GM20000 (cell line): ENCODE results near the gene MMRN2.
"Not testable (repeated sequence)": the region's sequence is repeated elsewhere in the genome, so short reads cannot be mapped to it uniquely, and the experiment has no call there.

Experiments used
- DNase-seq: peaks from one replicate; pipeline ENCODE4 v3.0.0; 2012; ENCODE audit warnings: low spot score
- TF ChIP-seq, protein P1 (sequence below): IDR thresholded peaks from 2 replicates; pipeline ENCODE4 v1.5.1; 2012; ENCODE audit warnings: mild to moderate bottlenecking, control low read depth; ENCODE audit errors: extremely low read depth, missing control alignments

The MMRN2 gene

DNA sequence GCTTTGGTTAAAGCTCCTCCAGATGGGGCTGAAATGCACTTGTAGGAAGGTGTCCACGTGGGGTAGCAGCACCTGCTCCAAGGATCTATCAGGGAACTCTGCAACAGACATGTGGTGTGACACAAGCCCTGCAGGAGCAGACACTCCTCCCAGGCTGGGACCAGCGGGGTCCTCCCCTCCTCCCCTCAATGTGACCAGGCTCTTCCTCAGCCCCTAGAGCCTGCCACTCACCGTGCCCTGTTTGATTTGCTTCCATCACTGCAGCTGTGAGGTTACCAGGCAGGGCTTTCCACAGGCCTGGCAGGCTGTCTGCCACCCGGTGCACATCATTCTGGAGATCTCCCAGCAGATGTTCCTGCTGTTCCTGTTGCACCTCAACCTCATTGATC lies 13.4 kb downstream of the MMRN2 start:
- TF ChIP-seq, protein P1, sequence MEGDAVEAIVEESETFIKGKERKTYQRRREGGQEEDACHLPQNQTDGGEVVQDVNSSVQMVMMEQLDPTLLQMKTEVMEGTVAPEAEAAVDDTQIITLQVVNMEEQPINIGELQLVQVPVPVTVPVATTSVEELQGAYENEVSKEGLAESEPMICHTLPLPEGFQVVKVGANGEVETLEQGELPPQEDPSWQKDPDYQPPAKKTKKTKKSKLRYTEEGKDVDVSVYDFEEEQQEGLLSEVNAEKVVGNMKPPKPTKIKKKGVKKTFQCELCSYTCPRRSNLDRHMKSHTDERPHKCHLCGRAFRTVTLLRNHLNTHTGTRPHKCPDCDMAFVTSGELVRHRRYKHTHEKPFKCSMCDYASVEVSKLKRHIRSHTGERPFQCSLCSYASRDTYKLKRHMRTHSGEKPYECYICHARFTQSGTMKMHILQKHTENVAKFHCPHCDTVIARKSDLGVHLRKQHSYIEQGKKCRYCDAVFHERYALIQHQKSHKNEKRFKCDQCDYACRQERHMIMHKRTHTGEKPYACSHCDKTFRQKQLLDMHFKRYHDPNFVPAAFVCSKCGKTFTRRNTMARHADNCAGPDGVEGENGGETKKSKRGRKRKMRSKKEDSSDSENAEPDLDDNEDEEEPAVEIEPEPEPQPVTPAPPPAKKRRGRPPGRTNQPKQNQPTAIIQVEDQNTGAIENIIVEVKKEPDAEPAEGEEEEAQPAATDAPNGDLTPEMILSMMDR, result no peak
- DNase-seq, result no peak

- TF ChIP-seq, protein P1, result no peak
- no peak for DNase-seq
Measured at GRCh38 chr10:86943316-86944030, 13.9 kb downstream of the MMRN2 start.

DNA sequence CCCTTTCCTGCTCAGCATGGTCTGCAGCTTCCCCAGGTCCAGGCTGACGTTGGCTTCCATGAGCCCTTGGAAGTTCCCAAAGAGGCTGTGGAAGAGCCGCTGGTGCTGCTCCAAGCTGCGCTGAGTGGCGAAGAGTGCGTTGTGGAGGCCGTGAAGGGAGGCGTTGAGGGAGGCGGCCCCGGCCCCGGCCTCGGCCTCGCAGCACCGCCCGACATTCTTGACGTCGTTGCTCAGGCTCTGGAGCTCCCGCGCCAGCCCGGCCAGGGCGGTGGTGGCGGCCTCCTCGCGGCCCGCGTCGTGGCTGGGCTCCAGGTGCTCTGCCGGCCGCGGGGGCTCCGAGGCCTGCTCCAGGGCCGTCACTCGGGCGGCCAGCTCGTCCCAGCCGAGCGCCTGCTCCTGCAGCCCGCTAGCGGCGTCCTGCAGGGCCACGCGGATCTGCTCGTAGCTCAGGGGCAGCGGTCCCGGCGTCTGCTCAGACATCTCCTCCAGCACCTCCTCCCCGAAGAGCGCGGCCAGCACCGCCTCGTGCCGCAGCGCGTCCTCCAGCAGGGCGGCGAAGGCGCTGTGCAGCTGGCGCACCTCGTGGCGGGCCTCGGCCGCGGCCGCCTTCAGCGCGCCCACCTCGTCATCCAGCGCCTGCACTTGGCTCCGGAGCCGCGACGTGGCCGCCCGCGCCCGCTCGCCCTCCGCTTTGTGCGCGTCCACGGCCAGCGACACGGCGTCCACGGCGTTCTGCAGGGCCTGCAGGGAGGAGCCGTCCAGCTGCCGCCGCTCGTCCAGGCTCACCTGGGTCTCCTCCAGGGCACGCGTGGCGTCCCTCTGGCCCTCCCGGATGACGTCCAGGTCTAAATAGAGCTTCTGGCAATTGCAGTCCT lies 14.7 kb downstream of the MMRN2 start:
- no peak for DNase-seq
- TF ChIP-seq, protein P1, result no peak

DNA sequence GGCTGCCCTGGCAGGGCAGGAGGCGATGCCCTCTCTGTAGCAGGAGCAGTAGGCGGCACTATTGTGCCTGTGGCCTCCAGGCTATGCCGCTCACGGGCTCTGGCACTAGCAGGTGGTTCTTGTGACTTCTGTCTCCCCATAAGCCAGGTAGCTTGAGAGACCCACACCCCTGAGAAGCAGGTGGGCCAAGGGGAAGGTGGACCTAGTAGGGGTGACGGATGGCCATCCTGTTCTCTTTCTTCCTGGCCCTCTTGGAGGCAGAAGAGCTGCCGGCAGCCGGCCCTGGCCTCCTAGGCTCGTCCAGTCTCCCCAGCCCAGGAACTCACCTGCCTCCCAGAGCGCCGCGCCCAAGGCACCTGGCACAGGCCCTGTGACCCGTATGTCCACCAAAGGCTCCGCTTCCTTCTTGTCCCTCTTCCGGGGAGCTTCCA lies 15.4 kb downstream of the MMRN2 start:
- DNase-seq, result no peak
- TF ChIP-seq, protein P1, result no peak

DNA sequence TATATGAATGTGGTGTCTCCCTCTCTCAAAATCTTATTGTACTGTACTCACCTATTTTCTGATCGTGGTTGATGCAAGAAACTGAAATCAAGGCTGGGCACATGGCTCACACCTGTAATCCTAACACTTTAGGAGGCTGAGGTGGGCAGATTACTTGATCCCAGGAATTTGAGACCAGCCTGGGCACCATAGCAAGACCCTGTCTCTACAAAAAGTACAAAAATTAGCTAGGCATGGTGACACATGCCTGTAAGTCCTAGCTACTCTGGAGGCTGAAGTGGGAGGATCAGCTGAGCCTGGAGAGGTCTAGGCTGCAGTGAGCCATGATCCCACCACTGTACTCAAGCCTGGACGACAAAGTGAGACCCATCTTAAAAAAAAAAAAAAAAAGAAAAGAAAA lies 16.0 kb downstream of the MMRN2 start:
- TF ChIP-seq, protein P1, result no peak
- DNase-seq, result no peak

- DNase-seq, result no peak
- TF ChIP-seq, protein P1, result no peak
Measured at GRCh38 chr10:86940677-86941076, 16.7 kb downstream of the MMRN2 start.

DNA sequence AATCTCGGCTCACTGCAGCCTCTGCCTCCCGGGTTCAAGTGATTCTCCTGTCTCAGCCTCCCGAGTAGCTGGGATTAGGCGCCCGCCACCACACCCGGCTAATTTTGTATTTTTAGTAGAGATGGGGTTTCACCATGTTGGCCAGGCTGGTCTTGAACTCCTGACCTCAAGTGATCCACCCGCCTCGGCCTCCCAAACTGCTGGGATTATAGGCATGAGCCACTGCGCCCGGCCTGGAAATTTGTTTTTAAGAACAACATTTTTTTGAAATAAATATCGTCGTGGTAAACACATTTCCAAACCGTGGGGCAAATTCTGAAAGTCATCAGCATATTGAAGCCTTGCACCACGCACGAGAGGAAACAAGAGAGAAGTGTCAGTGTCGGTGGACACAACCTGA lies 17.3 kb downstream of the MMRN2 start:
- not testable (repeated sequence) for DNase-seq
